HT1080 (cell line): ENCODE data around the gene IRF7. TPM values are rescaled to one million over a fixed set of nuclear protein-coding genes. Genes with fewer than 3 reads are reported as not detected.
A peak's percentile ranks its signal among the peaks of the same experiment; 100 is the strongest.
"Not testable (repeated sequence)": the region's sequence is repeated elsewhere in the genome, so short reads cannot be mapped to it uniquely, and the experiment has no call there.

ENCODE experiments used
- DNase-seq: peaks from one replicate; pipeline ENCODE4 v3.0.0-alpha.2; 2015; ENCODE audit warnings: low read depth
- total RNA-seq: library from RNA; depleted of rRNA; stranded (reverse); fragments of >200 nt; shearing (Covaris generic); gene quantifications from 2 replicates; pipeline ENCODE4 v1.2.3, GENCODE V29; 2014

Gene IRF7
- total RNA-seq, 1 experiment from 2014 or later = not detected

DNA sequence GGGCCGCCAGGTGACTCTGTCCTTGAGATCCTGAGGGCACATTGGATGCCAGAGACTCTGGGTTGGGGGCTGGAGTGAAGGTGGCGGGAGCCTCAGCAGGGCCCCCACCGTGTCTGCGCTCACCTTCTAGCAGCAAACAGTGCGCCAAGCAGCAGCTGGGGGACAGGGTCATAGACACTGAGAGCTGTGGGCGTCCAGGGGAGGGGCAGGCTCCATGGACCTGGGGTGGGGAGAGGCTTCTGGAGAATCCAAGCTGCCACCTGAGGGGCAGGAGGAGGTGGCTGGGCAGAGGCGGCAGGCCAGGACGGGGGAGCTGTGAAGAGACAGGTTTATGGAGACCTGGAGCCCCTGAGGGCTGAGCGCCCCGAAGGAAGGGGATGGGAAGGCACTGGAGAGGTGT lies 31.5 kb downstream of the IRF7 start:
- no peak for DNase-seq

DNA sequence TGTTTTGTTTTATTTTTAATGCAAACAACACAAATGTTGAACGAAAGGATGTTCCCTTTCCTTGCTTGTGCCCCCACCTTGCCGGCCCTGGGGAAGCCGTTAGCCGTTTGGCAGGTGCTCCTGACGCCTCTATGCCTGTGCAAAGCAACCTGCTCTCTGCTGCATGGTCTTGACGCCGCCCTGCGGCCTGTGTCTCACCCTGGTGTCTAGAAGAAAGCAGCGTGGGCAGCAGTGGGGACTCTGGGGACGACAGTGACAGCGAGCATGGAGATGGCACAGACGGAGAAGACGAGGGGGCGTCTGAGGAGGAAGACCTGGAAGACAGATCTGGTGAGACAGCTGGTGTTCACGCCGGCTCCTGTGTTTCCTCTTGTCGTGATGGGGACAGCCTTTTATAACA lies 34.0 kb downstream of the IRF7 start:
- no peak for DNase-seq

DNA sequence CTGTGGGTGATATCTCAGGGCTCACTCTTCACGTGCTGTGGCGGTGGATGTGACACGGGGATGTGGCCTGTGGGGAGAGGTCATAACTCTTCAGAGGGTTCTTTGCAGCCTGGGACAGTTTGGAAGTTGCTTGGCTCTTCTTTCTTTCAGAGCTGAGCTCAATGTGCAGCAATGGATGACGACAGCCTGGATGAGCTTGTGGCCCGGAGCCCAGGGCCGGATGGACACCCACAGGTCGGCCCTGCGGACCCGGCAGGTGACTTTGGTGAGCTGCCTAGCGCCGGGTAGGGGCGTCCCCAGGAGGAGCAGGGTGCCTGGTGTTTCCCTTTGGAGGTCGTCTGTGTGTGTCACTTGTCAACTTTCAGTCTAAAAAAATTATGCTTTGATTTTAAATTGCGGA lies 34.4 kb downstream of the IRF7 start:
- DNase-seq = no peak

DNA sequence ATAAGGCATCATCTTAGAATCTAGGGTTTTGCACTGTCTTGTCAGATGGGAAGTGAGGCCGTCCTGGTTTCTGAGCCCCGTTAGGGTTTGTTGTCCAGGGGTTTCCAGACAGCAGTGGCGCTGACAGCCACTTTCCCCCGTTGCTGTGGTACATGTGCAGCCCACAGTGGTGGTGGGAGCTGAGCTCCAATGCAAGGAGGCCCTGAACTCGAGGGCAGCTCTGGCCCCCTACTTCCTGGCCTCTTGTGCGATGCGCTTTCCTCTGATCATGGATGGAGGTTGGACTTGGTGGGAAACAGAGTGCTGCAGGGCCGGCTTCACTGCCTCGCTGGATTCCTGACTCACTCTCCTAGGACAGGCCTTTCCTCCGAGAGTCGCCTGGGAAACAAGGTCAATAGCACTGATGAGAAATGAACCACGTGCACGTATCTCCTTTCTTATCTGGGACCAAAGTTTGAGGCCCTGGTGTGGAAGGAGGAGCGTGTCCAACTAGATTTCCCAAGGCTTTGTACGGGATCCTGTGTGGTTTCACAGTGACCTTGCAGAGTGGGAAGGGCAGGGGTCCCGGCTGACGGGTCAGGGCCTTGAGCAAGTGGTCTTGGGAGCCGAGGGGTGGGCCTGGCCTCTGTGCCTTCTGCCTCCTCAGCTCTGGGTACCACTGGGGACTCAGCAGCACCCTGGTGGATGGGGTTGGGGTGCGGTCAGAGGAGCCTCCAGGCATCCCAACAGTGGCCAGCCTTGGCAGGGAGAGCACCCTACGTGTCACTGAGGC lies 35.7 kb downstream of the IRF7 start:
- DNase-seq = no peak

DNA sequence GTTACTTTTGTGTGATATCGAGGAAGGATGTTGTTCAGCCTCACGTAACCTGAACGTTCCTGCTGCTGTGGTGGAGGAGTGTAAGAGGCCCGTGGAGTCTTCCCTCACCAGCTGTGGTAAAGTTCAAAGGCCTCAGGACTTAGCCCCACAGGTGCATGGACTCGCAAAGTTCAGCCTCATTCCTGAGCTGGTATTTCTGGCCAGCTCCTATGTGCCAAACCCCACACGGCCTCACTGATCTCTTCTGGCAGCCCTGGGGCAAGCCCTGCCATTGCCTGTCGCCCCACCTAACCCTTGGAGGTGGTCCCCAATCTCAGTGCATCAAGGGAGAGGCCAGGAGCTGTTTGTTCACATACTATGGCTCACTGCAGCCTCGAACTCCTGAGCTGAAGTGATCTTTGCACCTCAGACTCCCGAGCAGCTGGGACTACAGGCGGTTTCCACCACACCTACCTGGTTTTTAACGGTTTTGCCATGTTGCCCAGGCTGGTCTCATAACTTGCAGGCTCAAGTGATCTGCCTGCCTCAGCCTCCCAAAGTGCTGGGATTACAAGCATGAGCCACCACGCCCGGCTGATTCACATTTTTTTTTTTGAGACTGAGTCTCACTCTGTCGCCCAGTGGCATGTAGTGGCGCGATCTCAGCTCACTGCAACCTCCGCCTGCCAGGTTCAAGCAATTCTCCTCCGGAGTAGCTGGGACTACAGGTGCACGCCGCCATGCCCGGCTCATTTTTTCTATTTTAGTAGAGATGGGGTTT lies 37.3 kb downstream of the IRF7 start:
- no peak for DNase-seq

DNA sequence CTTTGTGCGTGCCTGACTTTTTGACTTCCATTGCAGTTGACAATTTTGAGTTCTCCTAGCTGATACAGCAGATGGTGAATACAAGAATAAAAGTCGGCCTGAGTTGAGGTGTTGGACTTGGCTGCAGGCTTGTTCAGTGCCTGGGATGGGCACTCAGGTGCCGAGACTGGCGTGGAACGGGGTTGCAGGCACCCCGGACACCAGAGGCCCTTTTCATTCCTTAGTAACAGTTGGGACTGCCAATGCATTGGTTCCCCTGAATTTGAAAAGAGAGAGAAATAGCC lies 38.2 kb downstream of the IRF7 start:
- no peak for DNase-seq

DNA sequence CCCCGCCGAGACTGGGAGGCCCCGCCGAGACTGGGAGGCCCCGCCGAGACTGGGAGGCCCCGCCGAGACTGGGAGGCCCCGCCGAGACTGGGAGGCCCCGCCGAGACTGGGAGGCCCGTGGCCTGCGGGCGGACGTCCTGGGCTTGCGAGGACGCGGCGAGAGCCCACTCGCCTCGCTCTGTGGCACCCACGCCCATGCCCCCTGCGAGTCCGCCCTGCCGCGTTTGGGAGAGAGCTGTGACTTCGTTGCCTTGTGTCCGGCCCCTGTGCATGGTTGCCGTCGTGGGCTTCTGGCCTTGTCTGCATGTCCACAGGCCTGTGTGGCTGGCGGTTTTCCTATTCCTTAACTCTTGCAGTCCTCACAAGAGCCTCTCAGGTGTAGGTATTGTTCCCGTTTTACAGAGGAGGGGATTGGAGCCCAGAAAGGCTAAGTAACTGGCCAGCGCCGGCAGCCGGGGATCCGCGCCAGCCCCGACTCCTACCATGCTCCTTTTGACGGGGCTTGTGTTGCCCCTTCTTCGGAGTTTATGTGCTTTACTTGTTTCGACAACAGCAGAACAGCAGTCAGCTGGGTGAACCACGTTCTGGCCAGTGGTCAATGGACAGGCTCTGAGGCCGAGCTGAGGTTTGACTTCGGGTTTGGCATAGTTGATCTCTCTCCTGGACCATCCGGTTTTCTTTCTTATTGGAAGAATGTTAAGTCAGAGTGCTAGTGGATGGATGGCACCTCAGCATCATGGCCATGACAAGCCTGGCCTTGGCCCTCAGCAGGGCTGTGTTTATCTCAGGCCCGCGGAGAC lies 38.7 kb downstream of the IRF7 start:
- no peak for DNase-seq

DNA sequence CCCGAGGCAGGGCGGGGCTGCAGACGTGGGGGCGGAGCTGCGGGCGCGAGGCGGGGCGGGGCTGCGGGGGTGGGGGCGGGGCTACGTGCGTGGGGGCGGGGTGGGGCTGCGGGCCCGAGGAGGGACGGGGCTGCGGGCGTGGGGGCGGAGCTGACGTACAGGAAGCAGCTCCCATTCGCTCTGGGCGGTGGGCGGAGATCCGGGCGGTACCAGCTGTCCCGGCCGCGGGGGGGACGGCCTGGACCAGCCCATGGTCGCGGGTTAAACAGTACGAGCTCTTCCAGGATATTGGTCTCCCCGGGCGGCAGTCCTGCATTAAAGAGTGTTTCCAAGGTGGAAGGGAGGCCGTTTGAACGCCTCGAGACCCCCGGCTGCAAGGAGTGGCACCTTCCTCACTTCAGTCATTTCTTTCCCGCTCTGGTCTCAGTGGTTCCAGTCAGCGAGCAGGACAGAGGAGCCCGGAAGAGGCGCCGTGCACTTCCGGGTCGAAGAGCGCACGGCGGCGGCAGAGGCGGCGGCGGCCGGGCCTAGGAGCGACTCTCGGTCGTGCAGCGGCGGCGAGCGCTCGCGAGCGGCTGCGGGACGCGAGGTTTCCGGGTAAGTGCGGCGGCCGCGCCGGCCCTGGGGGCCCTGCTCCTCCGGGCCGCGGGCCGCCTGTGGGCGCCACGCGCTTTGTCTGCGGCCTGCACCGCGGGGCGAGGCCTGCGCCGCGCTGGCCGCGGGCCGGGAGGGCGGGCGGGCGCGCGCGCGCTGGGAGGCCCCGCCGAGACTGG lies 39.6 kb downstream of the IRF7 start, which contains the start of gene PHRF1:
TSS of gene PHRF1 (plus strand) at position 475 of the 773 bp plus-strand sequence. CDS start 5,043 bp downstream, outside the sequence.
- DNase-seq = peak; percentile 85

DNA sequence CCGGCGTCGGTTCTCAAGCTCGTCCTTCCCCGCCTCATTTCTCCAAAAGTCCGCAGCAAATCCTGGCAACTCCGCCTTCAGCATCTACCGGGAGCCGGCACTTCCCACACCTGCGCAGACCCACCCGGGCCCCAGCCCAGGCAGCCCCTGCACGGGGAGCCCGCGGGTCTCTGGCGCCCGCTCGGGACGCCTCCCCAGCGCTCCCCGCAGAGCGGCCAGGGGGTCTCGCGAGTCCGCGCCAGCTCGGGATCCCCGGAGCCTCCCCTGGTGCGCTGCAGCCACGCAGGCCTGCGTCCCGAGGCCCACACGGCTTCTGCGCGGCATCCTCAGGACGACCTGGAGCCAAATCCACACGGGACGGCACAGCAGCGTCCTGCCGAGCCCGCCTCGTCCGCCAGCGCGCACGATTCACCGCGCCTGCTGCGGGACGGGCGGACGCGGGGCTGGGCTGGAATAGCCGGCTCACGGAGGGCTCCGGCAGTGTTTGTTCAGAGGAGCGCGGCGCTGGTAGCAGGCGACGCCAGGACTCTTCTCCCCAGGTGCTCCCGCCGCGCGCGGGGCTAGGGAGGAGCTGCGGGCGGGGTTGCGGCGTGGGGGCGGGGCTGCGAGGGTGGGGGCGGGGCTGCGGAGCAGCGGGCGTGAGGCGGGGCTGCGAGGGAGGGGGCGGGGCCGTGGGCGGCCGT lies 40.3 kb downstream of the IRF7 start:
- no peak for DNase-seq

DNA sequence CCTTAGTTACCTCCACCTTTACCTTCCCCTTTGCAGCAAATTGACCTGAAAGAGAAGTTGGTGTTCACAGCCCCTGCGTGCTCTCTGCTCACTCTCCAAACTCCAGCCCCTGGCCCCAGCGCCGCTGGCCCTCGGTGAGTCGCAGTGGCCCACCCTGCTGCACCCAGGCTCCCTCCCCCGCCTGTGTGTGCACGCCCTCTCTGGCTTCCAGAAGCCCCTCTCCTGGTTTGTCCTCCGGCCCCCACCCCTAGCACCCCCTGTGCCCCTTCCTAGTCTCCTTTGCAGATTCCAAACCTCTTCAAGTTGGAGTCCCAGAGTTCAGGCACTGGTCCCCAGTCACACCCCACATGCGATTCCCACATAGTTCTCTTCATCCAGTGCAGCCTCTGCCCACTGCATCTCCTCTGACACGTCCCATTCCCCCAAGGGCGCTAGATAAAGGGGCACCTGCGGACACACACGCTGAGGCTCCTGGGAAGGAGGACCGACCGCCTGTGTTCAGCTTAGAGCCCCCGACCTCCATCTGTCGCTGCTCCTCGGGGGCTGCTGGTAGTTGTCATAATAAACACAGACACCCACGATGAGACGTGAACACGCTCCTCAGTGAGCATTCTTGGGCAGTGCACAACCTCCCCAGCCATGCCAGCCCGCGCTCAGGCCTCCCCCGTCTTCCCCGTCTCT lies 41.0 kb downstream of the IRF7 start:
- DNase-seq = no peak

DNA sequence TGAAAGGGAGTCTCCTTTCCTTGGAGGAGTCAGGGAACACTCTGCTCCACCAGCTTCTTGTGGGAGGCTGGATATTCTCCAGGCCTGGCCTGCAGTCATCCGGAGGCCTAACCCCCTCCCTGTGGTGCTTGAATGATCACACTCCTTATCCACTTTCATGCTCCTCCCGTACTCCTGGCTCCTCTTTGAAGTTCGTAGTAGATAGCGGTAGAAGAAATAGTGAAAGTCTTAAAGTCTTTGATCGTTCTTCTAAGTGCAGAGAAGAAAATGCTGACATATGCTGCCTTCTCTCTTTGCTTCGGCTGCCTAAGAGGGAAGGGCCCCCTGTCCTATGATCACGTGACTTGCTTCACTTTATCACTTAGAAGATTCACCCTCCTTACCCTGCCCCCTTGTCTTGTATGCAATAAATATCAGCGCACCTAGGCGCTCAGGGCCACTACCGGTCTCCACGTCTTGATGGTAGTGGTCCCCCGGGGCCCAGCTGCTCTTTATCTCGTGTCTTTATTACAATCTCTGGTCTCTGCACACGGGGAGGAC lies 41.6 kb downstream of the IRF7 start:
- not testable (repeated sequence) for DNase-seq

DNA sequence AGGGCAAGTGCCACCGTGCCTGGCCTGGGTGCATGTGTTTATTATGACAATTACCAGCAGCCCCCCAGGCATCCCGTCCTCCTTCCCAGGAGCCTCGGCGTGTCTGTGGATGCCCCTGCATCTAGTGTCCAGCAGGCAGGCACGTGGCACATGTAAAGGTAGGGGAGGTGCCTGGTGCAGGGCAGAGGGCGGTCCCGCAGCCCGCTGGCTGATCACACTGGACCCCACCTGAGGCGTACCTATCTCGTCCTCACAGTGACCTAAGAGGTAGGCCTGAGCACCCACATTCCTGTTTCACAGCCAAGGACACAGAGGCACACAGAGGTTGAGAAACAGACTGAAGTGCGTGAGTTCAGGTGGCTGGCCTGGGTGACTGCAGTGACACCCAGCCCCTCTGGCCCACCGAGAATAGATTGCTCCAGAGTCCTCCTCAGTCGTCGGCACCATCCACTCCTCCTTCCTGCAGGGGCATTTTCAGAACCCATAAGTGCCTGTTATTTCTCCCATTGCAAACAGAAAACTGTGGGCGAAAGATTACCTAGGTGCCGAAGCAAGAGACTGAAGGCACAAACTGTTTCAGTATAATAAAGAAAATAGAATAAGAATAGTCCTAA lies 42.5 kb downstream of the IRF7 start:
- no peak for DNase-seq

DNA sequence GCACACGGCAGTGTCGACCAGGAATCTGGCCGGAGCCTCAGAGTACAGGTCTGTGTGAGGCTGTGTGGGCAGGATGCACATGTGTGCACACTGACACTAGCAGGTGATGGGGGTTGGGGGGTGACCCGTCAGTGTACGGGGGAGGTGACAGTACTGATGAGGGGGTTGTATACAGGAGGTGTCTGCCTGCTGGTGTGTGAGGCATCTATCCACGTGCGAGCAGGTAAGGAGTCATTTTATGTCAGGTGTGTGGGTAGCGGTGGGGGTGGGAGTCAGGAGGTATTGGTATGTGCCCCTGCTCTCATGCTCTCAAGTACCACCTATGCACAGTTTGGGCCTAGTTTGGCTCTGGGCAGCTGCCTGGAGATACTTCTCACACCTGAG lies 44.0 kb downstream of the IRF7 start:
- DNase-seq = no peak

DNA sequence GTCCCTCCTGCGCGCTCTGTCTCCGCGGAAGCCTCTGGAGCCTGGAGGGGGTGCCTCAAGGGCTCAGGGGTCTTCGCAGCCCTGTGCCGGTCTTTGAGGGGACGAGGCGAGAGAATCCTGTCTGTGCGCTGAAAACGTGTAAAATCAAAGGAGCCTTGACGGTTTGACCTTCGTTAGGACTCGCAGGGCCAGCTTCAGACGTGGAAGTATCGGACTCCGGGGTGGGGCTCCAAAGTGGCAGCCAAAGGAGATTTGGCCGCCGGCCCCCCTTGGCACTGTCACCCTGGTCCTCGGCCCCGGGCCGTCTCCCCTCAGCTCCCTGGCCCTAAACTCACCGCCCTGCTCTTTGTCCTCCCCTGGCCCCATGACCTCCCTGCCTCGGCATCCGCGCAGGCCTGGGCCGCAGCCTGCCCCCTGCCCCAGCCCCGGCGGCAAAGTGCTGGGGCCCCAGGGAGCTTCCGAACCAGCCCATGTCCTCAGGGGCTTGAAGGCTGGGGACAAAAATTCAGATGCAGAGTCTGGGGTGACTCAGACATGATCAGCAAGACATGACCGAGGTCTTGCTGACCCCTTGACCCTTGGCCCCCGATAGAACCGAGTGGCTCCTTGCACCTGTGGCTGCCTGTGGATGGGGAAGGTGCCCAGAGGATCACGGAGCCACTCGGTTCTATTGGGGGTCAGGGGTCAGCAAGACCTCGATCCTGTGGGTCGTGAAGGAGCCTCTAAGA lies 46.4 kb downstream of the IRF7 start:
- DNase-seq = no peak

DNA sequence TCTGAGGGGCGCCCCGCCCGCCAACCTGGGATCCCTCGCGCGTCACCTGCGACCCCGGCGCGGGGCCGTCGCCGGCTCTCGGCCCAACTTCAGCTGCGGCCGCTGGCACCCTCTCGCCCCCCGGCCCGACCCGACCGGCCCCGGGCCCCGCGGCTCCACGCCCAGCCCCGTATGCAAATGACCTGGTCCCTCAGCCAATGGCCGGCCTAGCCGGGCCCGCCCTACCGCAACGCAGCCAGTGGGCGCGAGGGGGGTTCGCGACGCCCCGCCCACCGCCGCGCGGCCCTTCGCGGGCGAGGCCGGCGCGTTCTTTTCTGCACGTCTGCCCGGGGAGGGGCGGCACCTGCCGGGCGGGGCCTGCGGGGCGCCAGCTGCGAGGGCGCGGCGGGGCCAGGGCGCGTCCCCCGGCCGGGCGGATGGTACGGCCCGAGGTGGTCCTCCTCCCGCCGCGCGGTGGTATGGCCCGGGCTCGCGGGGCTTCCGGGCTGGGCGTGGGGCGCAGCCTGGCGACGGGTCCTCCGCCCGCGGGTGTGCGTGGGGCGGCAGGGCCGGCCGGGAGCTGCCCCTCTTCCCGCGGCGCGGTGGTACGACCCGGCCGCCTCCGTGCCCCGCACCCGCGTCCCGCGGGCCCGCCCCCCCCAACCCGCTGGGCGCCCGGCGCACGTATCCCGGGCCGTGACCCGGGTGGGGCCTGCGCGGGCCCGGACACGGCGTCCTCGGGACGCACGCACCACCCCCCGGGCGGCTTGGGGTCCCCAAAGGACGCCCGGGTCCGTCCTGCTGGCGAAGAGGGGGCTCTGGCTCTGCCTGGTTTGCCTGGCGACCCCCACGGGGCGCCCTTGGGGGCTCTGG lies 47.2 kb downstream of the IRF7 start:
- DNase-seq = peak; percentile 91

DNA sequence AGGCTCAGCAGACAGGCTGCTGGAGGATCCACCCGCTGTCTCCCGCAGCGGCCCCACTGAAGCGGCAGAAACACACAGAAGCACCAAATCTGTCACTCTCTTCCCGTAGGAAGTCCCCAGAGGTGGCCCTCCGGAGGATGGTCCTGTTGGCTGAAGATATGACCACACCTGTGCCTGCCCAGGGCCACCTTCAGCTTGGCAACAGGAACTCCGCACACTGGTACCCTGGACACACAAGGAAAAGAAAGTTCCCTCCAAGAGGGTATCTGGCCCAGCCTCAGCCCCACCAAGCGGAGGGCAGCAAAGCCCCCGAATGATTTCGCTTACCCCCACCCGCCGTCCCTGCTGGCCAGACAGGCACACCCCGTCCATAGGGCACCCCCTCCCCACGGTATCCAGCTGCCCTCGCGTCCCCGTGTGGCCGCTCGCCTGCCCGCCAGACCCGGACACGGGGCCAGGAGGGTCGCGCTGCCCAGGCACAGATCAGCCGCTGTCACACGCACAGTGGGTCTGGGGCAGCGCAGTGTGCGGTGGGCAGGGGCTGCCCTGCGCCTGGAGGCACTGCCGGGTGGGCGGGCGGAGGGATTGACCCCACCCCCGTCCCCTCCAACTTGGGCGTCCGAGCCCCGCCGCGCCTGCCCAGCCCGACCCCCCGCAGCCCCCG lies 48.0 kb downstream of the IRF7 start:
- DNase-seq = no peak

DNA sequence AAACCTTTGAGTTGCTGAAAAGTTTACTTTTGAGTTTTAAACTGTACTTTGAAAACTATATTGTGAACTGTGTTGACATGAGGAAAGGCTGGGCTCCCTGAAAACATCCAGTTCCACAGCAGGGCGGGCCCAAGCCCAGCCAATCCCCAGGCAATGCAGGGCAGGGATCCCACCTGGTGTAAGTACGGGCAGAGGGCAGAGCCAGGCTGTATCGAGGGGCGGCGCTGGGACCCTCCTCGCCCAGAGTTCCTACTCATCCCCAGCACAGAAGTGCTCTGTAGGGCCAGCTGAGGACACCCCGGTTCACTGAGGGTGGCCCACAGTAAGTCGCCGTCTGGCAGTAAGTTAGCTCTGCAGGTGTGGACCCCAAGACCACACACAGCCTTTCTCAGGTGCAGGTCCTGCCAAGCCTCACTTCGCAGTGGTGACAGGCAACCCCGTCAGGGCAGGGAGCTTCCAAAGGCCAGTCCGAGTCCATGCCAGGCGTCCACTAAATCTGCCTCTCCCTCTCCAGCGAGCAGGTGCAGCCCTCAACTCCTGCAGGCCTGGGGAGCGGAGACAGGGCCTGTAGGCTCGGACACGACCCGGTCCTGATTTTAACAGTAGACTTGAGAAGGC lies 48.6 kb downstream of the IRF7 start:
- DNase-seq = no peak
